H1 (cell line): ENCODE data around the gene DUSP10. TPM values are rescaled to one million over a fixed set of nuclear protein-coding genes. Genes with fewer than 3 reads are reported as not detected.

Experiments used
- CTCF ChIA-PET: fragments of 300-600 bp; sonication (Branson Sonifier 250); formaldehyde crosslinking; loops from one replicate; lab custom pipeline; 2021; ENCODE audit not compliant: partially characterized antibody; lab: Charles Lee
- POLR2A ChIA-PET: fragments of 300-600 bp; sonication (Branson Sonifier 250); formaldehyde crosslinking; loops from one replicate; lab custom pipeline; 2021; ENCODE audit warnings: inconsistent platforms; ENCODE audit not compliant: partially characterized antibody; lab: Charles Lee
- DNase-seq, 2 experiments: peaks; one replicate each; pipeline versions ENCODE4 v3.0.0 to v3.0.0-alpha.2; 2010 to 2022; ENCODE audit warnings: low spot score in 2 of 2, low read depth in 1 of 2, mixed read lengths in 1 of 2
- FAIRE-seq: peaks from 2 replicates; lab custom pipeline; 2011; peaks lifted over from hg19 to GRCh38; lab: Jason Lieb, UNC
- H2AFZ ChIP-seq: 2 replicates; pipeline ENCODE4 v1.8.1; 2012; ENCODE audit warnings: low read length, inconsistent platforms
- H2AK5ac ChIP-seq: 2 replicates; pipeline ENCODE4 v1.6.1; 2013; ENCODE audit warnings: low read depth, low read length
- H2BK120ac ChIP-seq: replicated peaks from 2 replicates; pipeline ENCODE3; 2013; ENCODE audit warnings: low read depth, low read length, inconsistent platforms
- H2BK12ac ChIP-seq: 2 replicates; pipeline ENCODE4 v1.6.1; 2013; ENCODE audit warnings: low read depth, low read length
- H2BK15ac ChIP-seq: 2 replicates; pipeline ENCODE4 v1.6.1; 2013; ENCODE audit warnings: low read length
- H2BK20ac ChIP-seq: 2 replicates; pipeline ENCODE4 v1.6.1; 2013; ENCODE audit warnings: low read length
- H2BK5ac ChIP-seq: 2 replicates; pipeline ENCODE4 v1.6.1; 2013; ENCODE audit warnings: low read depth, low read length
- H3K14ac ChIP-seq: 2 replicates; pipeline ENCODE4 v1.6.1; 2013; ENCODE audit warnings: inconsistent platforms; ENCODE audit not compliant: insufficient read length
- H3K18ac ChIP-seq: 2 replicates; pipeline ENCODE4 v1.6.1; 2013; ENCODE audit warnings: low read length; ENCODE audit errors: extremely low read depth
- H3K23ac ChIP-seq: 2 replicates; pipeline ENCODE4 v1.6.1; 2013; ENCODE audit warnings: inconsistent platforms; ENCODE audit not compliant: insufficient read length
- H3K23me2 ChIP-seq: 2 replicates; pipeline ENCODE4 v1.6.1; 2013; ENCODE audit warnings: low read depth, low read length
- H3K27ac ChIP-seq: 2 replicates; pipeline ENCODE4 v1.6.1; 2011; ENCODE audit warnings: low read depth, low read length, inconsistent platforms
- H3K27me3 ChIP-seq, 4 experiments: replicated peaks in 1 of 4; 1 replicate in 1 of 4; 2 replicates in 3 of 4; pipeline versions ENCODE4 v1.6.1 to v1.8.1; 2011 to 2013; ENCODE audit warnings: low read length in 3 of 4, mild to moderate bottlenecking in 3 of 4, inconsistent platforms in 2 of 4, mixed read lengths in 2 of 4, moderate library complexity in 1 of 4; ENCODE audit not compliant: control insufficient read depth in 3 of 4, insufficient read depth in 3 of 4; ENCODE audit errors: extremely low read depth in 1 of 4
- H3K36me3 ChIP-seq, 4 experiments: 2 replicates each; pipeline versions ENCODE4 v1.6.1 to v1.8.1; 2011 to 2013; ENCODE audit warnings: mild to moderate bottlenecking in 4 of 4, low read length in 3 of 4, moderate library complexity in 2 of 4, control low read depth in 1 of 4, inconsistent platforms in 1 of 4; ENCODE audit not compliant: insufficient read depth in 4 of 4, control insufficient read depth in 2 of 4
- H3K4ac ChIP-seq: replicated peaks from 2 replicates; pipeline ENCODE3; 2013; ENCODE audit warnings: low read length, low read depth, mixed read lengths, inconsistent platforms; ENCODE audit not compliant: insufficient read length
- H3K4me1 ChIP-seq, 4 experiments: replicated peaks in 1 of 4; 1 replicate in 1 of 4; 2 replicates in 3 of 4; pipeline versions ENCODE4 v1.6.1 to v1.8.1; 2011 to 2013; ENCODE audit warnings: low read length in 3 of 4, inconsistent platforms in 2 of 4, mixed read lengths in 1 of 4; ENCODE audit not compliant: insufficient read depth in 4 of 4, control insufficient read depth in 3 of 4
- H3K4me2 ChIP-seq, 2 experiments: 2 replicates each; pipeline versions ENCODE4 v1.6.1 to v1.8.1; 2011 to 2013; ENCODE audit warnings: low read depth in 2 of 2, low read length in 2 of 2, control low read depth in 1 of 2, inconsistent platforms in 1 of 2, mild to moderate bottlenecking in 1 of 2; ENCODE audit not compliant: insufficient read depth in 1 of 2
- H3K4me3 ChIP-seq, 4 experiments: fragments of 200-600, 300-600 bp in 1 of 4; sonication (generic), shearing (Covaris generic), sonication (Bioruptor Twin) in 1 of 4; 2 replicates each; pipeline versions ENCODE4 v1.5.1 to v1.8.1; 2011 to 2016; ENCODE audit warnings: low read length in 4 of 4, low read depth in 3 of 4, control low read depth in 2 of 4, inconsistent platforms in 2 of 4, mild to moderate bottlenecking in 2 of 4, mixed read lengths in 1 of 4, moderate library complexity in 1 of 4; ENCODE audit not compliant: insufficient read depth in 2 of 4; ENCODE audit errors: extremely low read depth in 1 of 4
- H3K56ac ChIP-seq: replicated peaks from 2 replicates; pipeline ENCODE3; 2013; ENCODE audit warnings: low read depth, mild to moderate bottlenecking, mixed read lengths, low read length, inconsistent platforms; ENCODE audit not compliant: insufficient read length
- H3K79me1 ChIP-seq: 2 replicates; pipeline ENCODE4 v1.6.1; 2013; ENCODE audit warnings: low read depth, low read length, control low read depth
- H3K79me2 ChIP-seq, 2 experiments: 2 replicates each; pipeline versions ENCODE4 v1.6.1 to v1.8.1; 2012 to 2013; ENCODE audit warnings: low read length in 2 of 2, mild to moderate bottlenecking in 2 of 2, inconsistent platforms in 1 of 2; ENCODE audit not compliant: insufficient read depth in 2 of 2, control insufficient read depth in 1 of 2
- H3K9ac ChIP-seq, 4 experiments: replicated peaks in 1 of 4; 1 replicate in 1 of 4; 2 replicates in 3 of 4; pipeline versions ENCODE4 v1.6.1 to v1.8.1; 2011 to 2013; ENCODE audit warnings: low read depth in 3 of 4, low read length in 3 of 4, control low read depth in 2 of 4, mild to moderate bottlenecking in 2 of 4, moderate library complexity in 2 of 4, inconsistent platforms in 1 of 4; ENCODE audit errors: extremely low read depth in 1 of 4
- H3K9me3 ChIP-seq, 2 experiments: 2 replicates each; pipeline versions ENCODE4 v1.6.1 to v1.8.1; 2012 to 2013; ENCODE audit warnings: mild to moderate bottlenecking in 2 of 2, moderate library complexity in 2 of 2, control low read depth in 1 of 2, inconsistent platforms in 1 of 2, low read depth in 1 of 2, low read length in 1 of 2, mixed read lengths in 1 of 2; ENCODE audit not compliant: insufficient read depth in 2 of 2
- H4K20me1 ChIP-seq, 2 experiments: replicated peaks in 1 of 2; 2 replicates each; pipeline versions ENCODE3 to v1.8.1; 2011 to 2013; ENCODE audit warnings: inconsistent platforms in 2 of 2, low read length in 2 of 2, mild to moderate bottlenecking in 1 of 2; ENCODE audit not compliant: insufficient read depth in 2 of 2, control insufficient read depth in 1 of 2
- H4K5ac ChIP-seq: 2 replicates; pipeline ENCODE4 v1.6.1; 2013; ENCODE audit warnings: low read length, low read depth, mixed read lengths, inconsistent platforms; ENCODE audit not compliant: insufficient read length
- H4K8ac ChIP-seq: 2 replicates; pipeline ENCODE4 v1.8.0; 2013; ENCODE audit warnings: mild to moderate bottlenecking, moderate library complexity, low read length, inconsistent platforms; ENCODE audit not compliant: insufficient read depth; ENCODE audit errors: extremely low read depth
- H4K91ac ChIP-seq: replicated peaks from 2 replicates; pipeline ENCODE3; 2013; ENCODE audit warnings: low read length, mixed read lengths, inconsistent platforms; ENCODE audit not compliant: insufficient read length
- BCL11A ChIP-seq, 2 experiments: IDR thresholded peaks; one replicate each; pipeline ENCODE4 v1.6.1; 2011; ENCODE audit warnings: low read depth in 2 of 2, low read length in 2 of 2, mild to moderate bottlenecking in 2 of 2
- MAFK ChIP-seq: IDR thresholded peaks from 2 replicates; pipeline ENCODE4 v1.6.1; 2012; ENCODE audit warnings: low read depth, mild to moderate bottlenecking, improper control_type of control experiment, low read length
- PHF8 ChIP-seq: fragments of 200-600 bp; sonication (generic); conservative IDR thresholded peaks from 2 replicates; pipeline ENCODE4 v1.7.1; 2012; ENCODE audit warnings: low read depth, mild to moderate bottlenecking, inconsistent platforms, low read length, moderate library complexity
- RAD21 ChIP-seq, 2 experiments: IDR thresholded peaks in 1 of 2; conservative IDR thresholded peaks in 1 of 2; 2 replicates each; pipeline ENCODE4 v1.6.1; 2011; ENCODE audit warnings: low read depth in 2 of 2, low read length in 2 of 2, improper control_type of control experiment in 1 of 2, inconsistent platforms in 1 of 2, mild to moderate bottlenecking in 1 of 2, moderate library complexity in 1 of 2
- RBBP5 ChIP-seq: IDR thresholded peaks from 2 replicates; pipeline ENCODE4 v1.7.1; 2012; ENCODE audit warnings: low read depth, mild to moderate bottlenecking, inconsistent platforms, low read length, moderate library complexity, borderline replicate concordance
- SUZ12 ChIP-seq: fragments of 200-600 bp; sonication (generic); IDR thresholded peaks from 2 replicates; pipeline ENCODE4 v1.6.1; 2012; ENCODE audit warnings: mild to moderate bottlenecking, inconsistent platforms, low read length, moderate library complexity, mixed read lengths
- WGBS, 2 experiments: shearing (Covaris generic) in 1 of 2; methylation state at CpG; one replicate each; pipeline versions ENCODE4 v1.1.6 to v1.1.7; 2013 to 2015; ENCODE audit warnings: low lambda C conversion rate in 2 of 2, mixed read lengths in 2 of 2, inconsistent platforms in 1 of 2, low coverage in 1 of 2, missing lambda C conversion rate in 1 of 2; ENCODE audit not compliant: insufficient replicate concordance in 2 of 2, insufficient coverage in 1 of 2, insufficient read length in 1 of 2; ENCODE audit errors: extremely low coverage in 1 of 2, missing lambda C conversion rate in 1 of 2; 5-methylcytosine and 5-hydroxymethylcytosine counted together
- polyA plus RNA-seq, 7 experiments: library from polyadenylated mRNA; depleted of rRNA in 3 of 7; stranded (reverse) in 5 of 7; unstranded in 2 of 7; fragments of >200 nt in 5 of 7; fragments of 200-250 nt in 2 of 7; gene quantifications; 1 replicate in 5 of 7; 2 replicates in 1 of 7; 4 replicates in 1 of 7; pipeline versions ENCODE4 v1.2.1 to v1.2.3, GENCODE V29; 2011 to 2013; ENCODE audit warnings: missing spikeins in 2 of 7, mixed read lengths in 2 of 7
- total RNA-seq: library from RNA; stranded (reverse); fragmentation: NEBNext Ultra II Directional; extraction: Animal tissue kit (Norgen Biotek cat#: 25700); gene quantifications from 2 replicates; pipeline ENCODE4 v1.2.1, GENCODE V29; 2021

The DUSP10 gene
- total and polyA plus RNA-seq, 2 of the 8 experiments (the other 6 are each of a cell fraction or from before 2014, with no cell fraction given), result 1.2 TPM

DNA sequence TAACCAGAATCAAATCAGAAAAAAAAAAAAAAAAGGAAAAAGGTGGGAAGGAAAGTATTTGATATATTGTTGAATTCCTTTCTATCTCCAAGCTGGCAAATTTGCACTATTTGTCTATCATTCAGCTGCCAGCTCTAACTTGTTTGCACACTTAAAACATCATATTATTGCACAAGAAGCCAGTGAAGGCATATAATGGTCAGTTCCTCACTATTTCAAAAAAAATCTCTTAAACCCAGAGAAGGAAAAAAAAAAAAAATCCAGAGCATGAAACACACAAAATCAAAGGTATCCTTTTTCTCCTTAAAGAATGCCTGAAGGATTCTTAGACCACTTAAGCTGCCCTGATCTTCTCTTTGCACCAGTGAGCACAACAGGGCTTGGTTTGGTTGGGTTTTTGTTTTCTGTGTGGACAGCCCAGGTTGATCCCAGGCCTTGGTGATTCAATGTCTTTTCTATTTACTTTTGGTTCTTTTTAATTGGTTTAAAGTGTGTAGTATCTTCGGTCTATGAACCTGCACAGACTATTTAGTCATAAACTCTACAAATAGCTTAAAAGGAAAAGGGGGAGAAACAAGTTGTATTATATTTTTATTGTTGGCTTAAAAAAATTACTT lies 40.2 kb downstream of the DUSP10 start:
- H4K5ac ChIP-seq, result no peak overlapping the region
- H3K4ac ChIP-seq, result no peak overlapping the region
- DNase-seq (no peak), FAIRE-seq (no peak)
- peaks cover 0 to 2% (median 0%) of the 10 kb centered on the region in 4 experiments; a peak in 1 of 8 replicates for H3K36me3 ChIP-seq
- no peak overlapping the region for H3K4me2 ChIP-seq
- no peak overlapping the region for H2BK20ac ChIP-seq
- H3K18ac ChIP-seq, result no peak overlapping the region
- WGBS, 2 experiments, result 100% methylated on average over 1 of the region's 1 CpG; no CpG with 5 or more reads in 1 of the 2 experiments
- no peak overlapping the region for H4K8ac ChIP-seq
- no peaks in the 10 kb centered on the region for H3K79me1 ChIP-seq
- H2BK120ac ChIP-seq, result no peak overlapping the region
- H3K56ac ChIP-seq, result no peak overlapping the region
- CTCF ChIA-PET, result interaction anchor here (0.6 to 1.0 kb wide), 5 partner anchors 8 to 541 kb away, joined by 3 to 5 read pairs (median 5); partner anchors contain the start of gene DUSP10
- H2BK5ac ChIP-seq, result no peak overlapping the region
- no peaks in the 10 kb centered on the region for H3K79me2 ChIP-seq
- no peak overlapping the region for H3K27ac ChIP-seq
- H3K23ac ChIP-seq, result no peak overlapping the region
- H4K20me1 ChIP-seq, result no peaks in the 10 kb centered on the region
- no peak overlapping the region for H4K91ac ChIP-seq
- no peak overlapping the region for H2BK12ac ChIP-seq
- no peaks in the 10 kb centered on the region for H3K4me1 ChIP-seq
- H3K9me3 ChIP-seq, result no peaks in the 10 kb centered on the region
- no peak overlapping the region for H3K9ac ChIP-seq
- POLR2A ChIA-PET, result interaction anchor here (0.8 kb wide), 1 partner anchor 40 kb away, joined by 3 read pairs; the partner anchor contains the start of gene DUSP10
- no peak overlapping the region for H3K4me3 ChIP-seq
- H3K14ac ChIP-seq, result no peak overlapping the region
- no peaks in the 10 kb centered on the region for H3K27me3 ChIP-seq
- no peaks in the 10 kb centered on the region for H3K23me2 ChIP-seq
- H2BK15ac ChIP-seq, result no peak overlapping the region
- no peak for TF ChIP-seq PHF8
- no peak for TF ChIP-seq RAD21 (IDR thresholded peaks at IDR 0.05 in 1 of 2, conservative IDR thresholded peaks at IDR 0.05 in 1 of 2; ENCODE audit: low read depth in 2 of 2, low read length in 2 of 2)
- TF ChIP-seq MAFK, result no peak
- no peak for TF ChIP-seq BCL11A (IDR thresholded peaks at IDR 0.05; ENCODE audit: low read depth in 2 of 2, low read length in 2 of 2)
- no peak for TF ChIP-seq RBBP5
- TF ChIP-seq SUZ12, result no peak
- no peak overlapping the region for H2AK5ac ChIP-seq
- H2AFZ ChIP-seq, result no peak overlapping the region
